ENCODE measurements around the gene PTPRN2.

DNA sequence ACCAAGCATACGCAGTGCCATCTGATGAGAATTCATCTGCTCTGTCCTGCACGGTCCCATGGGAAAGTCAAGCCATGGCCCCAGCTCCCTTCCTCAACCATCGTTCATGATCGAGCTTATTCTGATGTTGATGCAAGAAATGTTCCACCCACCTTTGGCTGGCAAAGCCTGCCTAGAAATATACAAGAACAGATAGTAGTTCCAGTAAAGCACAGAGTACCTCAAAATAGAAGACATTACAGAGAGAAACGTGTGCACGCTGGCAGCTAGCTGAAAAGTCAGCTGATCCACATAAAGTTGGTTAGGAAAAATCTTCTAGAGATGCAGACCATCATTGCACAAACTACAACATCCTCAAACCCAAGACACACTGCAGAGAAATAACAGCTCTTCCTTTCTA lies 127.0 kb downstream of the PTPRN2 start:
- TF ChIP-seq, protein P1, sequence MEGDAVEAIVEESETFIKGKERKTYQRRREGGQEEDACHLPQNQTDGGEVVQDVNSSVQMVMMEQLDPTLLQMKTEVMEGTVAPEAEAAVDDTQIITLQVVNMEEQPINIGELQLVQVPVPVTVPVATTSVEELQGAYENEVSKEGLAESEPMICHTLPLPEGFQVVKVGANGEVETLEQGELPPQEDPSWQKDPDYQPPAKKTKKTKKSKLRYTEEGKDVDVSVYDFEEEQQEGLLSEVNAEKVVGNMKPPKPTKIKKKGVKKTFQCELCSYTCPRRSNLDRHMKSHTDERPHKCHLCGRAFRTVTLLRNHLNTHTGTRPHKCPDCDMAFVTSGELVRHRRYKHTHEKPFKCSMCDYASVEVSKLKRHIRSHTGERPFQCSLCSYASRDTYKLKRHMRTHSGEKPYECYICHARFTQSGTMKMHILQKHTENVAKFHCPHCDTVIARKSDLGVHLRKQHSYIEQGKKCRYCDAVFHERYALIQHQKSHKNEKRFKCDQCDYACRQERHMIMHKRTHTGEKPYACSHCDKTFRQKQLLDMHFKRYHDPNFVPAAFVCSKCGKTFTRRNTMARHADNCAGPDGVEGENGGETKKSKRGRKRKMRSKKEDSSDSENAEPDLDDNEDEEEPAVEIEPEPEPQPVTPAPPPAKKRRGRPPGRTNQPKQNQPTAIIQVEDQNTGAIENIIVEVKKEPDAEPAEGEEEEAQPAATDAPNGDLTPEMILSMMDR (IDR thresholded peaks at IDR 0.05): no peak
- peak in 2 of 4 donors; percentile 34 to 41 for TF ChIP-seq POLR2AphosphoS5 (IDR thresholded peaks at IDR 0.05)

Data from sigmoid colon (tissue), 4 donors.